RWPE1 (cell line): ENCODE data around the gene TMEM201.
A peak's percentile ranks its signal among the peaks of the same experiment; 100 is the strongest.

Source experiments
- CTCF ChIA-PET: fragments of 350-600 bp; sonication (Branson Sonifier 250); formaldehyde crosslinking; extraction: SDS; loops from one replicate; lab custom pipeline; 2021; lab: Yijun Ruan, JAX
- POLR2A ChIA-PET: fragments of 400-600 bp; formaldehyde crosslinking; extraction: SDS; loops from one replicate; lab custom pipeline; 2020; ENCODE audit warnings: antibody characterized with exemption; ENCODE audit not compliant: low non-redundant PET; lab: Yijun Ruan, JAX
- DNase-seq: peaks from one replicate; pipeline ENCODE4 v3.0.0; 2012; ENCODE audit warnings: low spot score
- H3K27ac ChIP-seq: fragments of 450-650 bp; 2 replicates; pipeline ENCODE4 v1.5.1; 2017
- CTCF ChIP-seq: fragments of 450-650 bp; conservative IDR thresholded peaks from 2 replicates; pipeline ENCODE4 v1.5.1; 2017; ENCODE audit warnings: low read depth, mild to moderate bottlenecking

Gene TMEM201

GRCh38 chr1:9631613-9632012 is 42.9 kb downstream of the TMEM201 start:
- ChIA-PET POLR2A (no interaction called here), CTCF (no interaction called here)
- no peak overlapping the region for H3K27ac ChIP-seq
- no peak for TF ChIP-seq CTCF
- no peak for DNase-seq

DNA sequence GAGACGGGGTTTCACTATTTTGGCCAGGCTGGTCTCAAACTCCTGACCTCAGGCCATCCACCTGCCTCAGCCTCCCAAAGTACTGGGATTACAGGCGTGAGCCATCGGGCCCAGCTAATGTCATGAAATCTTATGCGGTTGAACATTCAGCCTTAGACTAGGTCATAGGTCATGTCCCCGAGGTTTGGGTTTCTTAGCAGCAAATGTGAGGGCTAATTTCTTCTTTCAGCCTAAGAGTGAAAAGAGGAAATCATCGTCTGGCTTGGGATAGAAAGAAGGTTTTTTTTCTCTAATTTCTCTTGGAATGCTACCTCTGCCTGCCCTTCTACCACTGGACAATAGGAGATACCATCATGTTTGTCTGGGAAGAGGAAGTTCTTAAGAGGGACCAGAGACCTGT is 44.8 kb downstream of the TMEM201 start:
- DNase-seq = no peak
- ChIA-PET POLR2A (no interaction called here), CTCF (no interaction called here)
- H3K27ac ChIP-seq = no peak overlapping the region
- no peak for TF ChIP-seq CTCF

GRCh38 chr1:9634582-9634981 is 45.9 kb downstream of the TMEM201 start:
- no peak for DNase-seq
- H3K27ac ChIP-seq = no peak overlapping the region
- no peak for TF ChIP-seq CTCF
- ChIA-PET CTCF (interaction anchor here (0.7 to 1.1 kb wide), 4 partner anchors 8 to 576 kb away, joined by 3 to 7 read pairs (median 3); partner anchors contain the start of gene KIF1B), POLR2A (interaction anchor here (0.6 kb wide), 1 partner anchor 10 kb away, joined by 4 read pairs; no protein-coding TSS in a partner anchor)

- H3K27ac ChIP-seq = no peak overlapping the region
- ChIA-PET POLR2A (no interaction called here), CTCF (interaction anchor here (1.0 kb wide), 1 partner anchor 13 kb away, joined by 4 read pairs; no protein-coding TSS in a partner anchor)
- no peak for TF ChIP-seq CTCF
- no peak for DNase-seq
These were observed 50.5 kb downstream of the TMEM201 start for GRCh38 chr1:9639227-9639626.

- peak overlapping the region; percentile 93 for H3K27ac ChIP-seq
- no peak for TF ChIP-seq CTCF
- ChIA-PET POLR2A (no interaction called here), CTCF (no interaction called here)
- no peak for DNase-seq
These were observed 54.9 kb downstream of the TMEM201 start for GRCh38 chr1:9643351-9644256.

- POLR2A ChIA-PET = no interaction called here
- no peak for DNase-seq
- peak overlapping the region; percentile 93 for H3K27ac ChIP-seq
- no peak for TF ChIP-seq CTCF
- CTCF ChIA-PET = interaction anchor here (1.8 kb wide), 1 partner anchor 19 kb away, joined by 12 read pairs; no protein-coding TSS in a partner anchor
These were observed 57.3 kb downstream of the TMEM201 start for GRCh38 chr1:9646037-9646436.
